ENCODE measurements around the gene NUDT21.

Gene NUDT21

DNA sequence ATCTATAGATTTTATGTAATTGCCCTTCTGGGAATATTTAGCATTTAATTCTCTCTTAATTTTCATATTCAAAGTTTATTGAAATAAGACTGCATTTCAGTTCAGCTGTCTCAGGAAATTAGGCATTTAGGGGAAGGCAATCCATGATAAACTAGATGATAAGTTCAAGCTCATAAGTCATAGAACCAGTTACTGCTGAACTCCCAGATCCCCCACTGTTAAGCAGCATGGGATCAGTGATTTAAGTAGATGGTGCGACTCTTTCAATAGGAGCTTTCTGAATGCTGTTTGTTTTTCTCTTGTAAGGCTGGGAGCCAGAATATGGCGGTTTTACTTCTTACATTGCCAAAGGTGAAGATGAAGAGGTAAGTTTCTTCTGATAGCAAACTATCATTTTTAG, 24.1 kb upstream of the NUDT21 start:
- Histone ChIP-seq H3K36me3 (ENCODE audit: insufficient read depth, low read length) (peaks cover 73% of the 10 kb centered on the region; the same call in 1 of the 2 replicates), H3K9me2 (replicated peaks; ENCODE audit: low read depth, low read length) (no peaks in the 10 kb centered on the region), H3K9me3 (ENCODE audit: insufficient read depth, low read depth, low read length) (no peaks in the 10 kb centered on the region), H3K79me2 (ENCODE audit: insufficient read depth, low read length) (no peaks in the 10 kb centered on the region), H3K27me3 (ENCODE audit: insufficient read depth, low read length, poor library complexity, severe bottlenecking) (no peaks in the 10 kb centered on the region), H2AFZ (ENCODE audit: low read length) (no peak overlapping the region), H3K4me1 (ENCODE audit: insufficient read depth, low read length, poor library complexity, severe bottlenecking) (peaks cover 4% of the 10 kb centered on the region), H4K20me1 (ENCODE audit: insufficient read depth, low read length, poor library complexity, severe bottlenecking) (no peaks in the 10 kb centered on the region), H3K4me3 (ENCODE audit: low read length, poor library complexity, severe bottlenecking) (no peak overlapping the region), H3K4me2 (ENCODE audit: low read depth, low read length, poor library complexity, severe bottlenecking) (no peak overlapping the region), H3F3A (ENCODE audit: low read depth) (no peaks in the 10 kb centered on the region), H3K9ac (ENCODE audit: low read depth, low read length, poor library complexity, severe bottlenecking) (no peak overlapping the region)
- TF ChIP-seq, protein P1, sequence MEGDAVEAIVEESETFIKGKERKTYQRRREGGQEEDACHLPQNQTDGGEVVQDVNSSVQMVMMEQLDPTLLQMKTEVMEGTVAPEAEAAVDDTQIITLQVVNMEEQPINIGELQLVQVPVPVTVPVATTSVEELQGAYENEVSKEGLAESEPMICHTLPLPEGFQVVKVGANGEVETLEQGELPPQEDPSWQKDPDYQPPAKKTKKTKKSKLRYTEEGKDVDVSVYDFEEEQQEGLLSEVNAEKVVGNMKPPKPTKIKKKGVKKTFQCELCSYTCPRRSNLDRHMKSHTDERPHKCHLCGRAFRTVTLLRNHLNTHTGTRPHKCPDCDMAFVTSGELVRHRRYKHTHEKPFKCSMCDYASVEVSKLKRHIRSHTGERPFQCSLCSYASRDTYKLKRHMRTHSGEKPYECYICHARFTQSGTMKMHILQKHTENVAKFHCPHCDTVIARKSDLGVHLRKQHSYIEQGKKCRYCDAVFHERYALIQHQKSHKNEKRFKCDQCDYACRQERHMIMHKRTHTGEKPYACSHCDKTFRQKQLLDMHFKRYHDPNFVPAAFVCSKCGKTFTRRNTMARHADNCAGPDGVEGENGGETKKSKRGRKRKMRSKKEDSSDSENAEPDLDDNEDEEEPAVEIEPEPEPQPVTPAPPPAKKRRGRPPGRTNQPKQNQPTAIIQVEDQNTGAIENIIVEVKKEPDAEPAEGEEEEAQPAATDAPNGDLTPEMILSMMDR (conservative IDR thresholded peaks at IDR 0.05; ENCODE audit: low read length) = no peak
- TF ChIP-seq EZH2phosphoT487 (IDR thresholded peaks at IDR 0.05; ENCODE audit: borderline replicate concordance) = no peak

DNA sequence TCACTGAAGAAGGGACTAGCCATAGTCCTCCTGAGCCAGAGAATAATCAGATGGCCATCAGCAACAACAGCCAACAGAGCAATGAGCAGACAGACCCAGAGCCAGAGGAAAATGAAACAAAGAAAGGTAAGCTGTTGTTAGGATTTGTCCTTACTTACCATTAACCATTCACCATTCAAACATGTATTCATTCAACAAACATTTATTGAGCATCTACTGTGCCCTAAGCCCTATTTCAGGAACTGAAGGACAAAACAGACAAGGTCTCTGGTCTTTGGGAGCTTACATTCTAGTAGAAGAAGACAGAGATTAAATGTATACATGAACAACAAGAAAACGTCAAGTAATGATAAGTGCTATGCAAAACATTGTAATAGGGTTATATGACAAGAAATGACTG, 19.5 kb upstream of the NUDT21 start:
- Histone ChIP-seq H3K4me1 (ENCODE audit: insufficient read depth, low read length, poor library complexity, severe bottlenecking) (peaks cover 3% of the 10 kb centered on the region), H3K4me2 (ENCODE audit: low read depth, low read length, poor library complexity, severe bottlenecking) (no peak overlapping the region), H3K4me3 (ENCODE audit: low read length, poor library complexity, severe bottlenecking) (no peak overlapping the region), H3K9ac (ENCODE audit: low read depth, low read length, poor library complexity, severe bottlenecking) (no peak overlapping the region), H4K20me1 (ENCODE audit: insufficient read depth, low read length, poor library complexity, severe bottlenecking) (no peaks in the 10 kb centered on the region), H3K9me3 (ENCODE audit: insufficient read depth, low read depth, low read length) (no peaks in the 10 kb centered on the region), H3K27me3 (ENCODE audit: insufficient read depth, low read length, poor library complexity, severe bottlenecking) (no peaks in the 10 kb centered on the region), H3K36me3 (ENCODE audit: insufficient read depth, low read length) (peaks cover 80% of the 10 kb centered on the region; the same call in 1 of the 2 replicates), H2AFZ (ENCODE audit: low read length) (no peak overlapping the region), H3K79me2 (ENCODE audit: insufficient read depth, low read length) (no peaks in the 10 kb centered on the region), H3F3A (ENCODE audit: low read depth) (no peaks in the 10 kb centered on the region), H3K9me2 (replicated peaks; ENCODE audit: low read depth, low read length) (no peaks in the 10 kb centered on the region)
- TF ChIP-seq, protein P1 (conservative IDR thresholded peaks at IDR 0.05; ENCODE audit: low read length) = no peak
- TF ChIP-seq EZH2phosphoT487 (IDR thresholded peaks at IDR 0.05; ENCODE audit: borderline replicate concordance) = no peak

DNA sequence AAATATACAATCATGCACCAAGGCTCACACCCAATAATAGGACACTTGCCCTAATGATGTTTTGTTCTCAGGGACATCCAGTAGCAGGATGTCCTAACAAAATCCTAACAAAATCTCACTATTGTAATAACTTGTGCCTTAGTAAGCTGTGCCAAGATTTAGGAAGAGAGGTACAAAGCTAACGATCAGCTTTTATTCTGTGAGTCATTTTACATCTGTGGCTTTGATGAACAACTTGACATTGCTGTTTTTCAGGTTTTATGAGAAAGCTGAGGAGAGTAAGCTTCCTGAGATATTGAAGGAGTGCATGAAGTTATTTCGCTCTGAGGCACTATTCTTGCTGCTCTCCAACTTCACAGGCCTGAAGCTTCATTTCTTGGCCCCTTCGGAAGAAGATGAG, 19.1 kb upstream of the NUDT21 start:
- H4K20me1 ChIP-seq (ENCODE audit: insufficient read depth, low read length, poor library complexity, severe bottlenecking) = no peaks in the 10 kb centered on the region
- no peak overlapping the region for H2AFZ ChIP-seq (ENCODE audit: low read length)
- TF ChIP-seq, protein P1 (conservative IDR thresholded peaks at IDR 0.05; ENCODE audit: low read length) = no peak
- no peak for TF ChIP-seq EZH2phosphoT487 (IDR thresholded peaks at IDR 0.05; ENCODE audit: borderline replicate concordance)
- H3K79me2 ChIP-seq (ENCODE audit: insufficient read depth, low read length) = no peaks in the 10 kb centered on the region
- no peak overlapping the region for H3K4me2 ChIP-seq (ENCODE audit: low read depth, low read length, poor library complexity, severe bottlenecking)
- no peak overlapping the region for H3K4me3 ChIP-seq (ENCODE audit: low read length, poor library complexity, severe bottlenecking)
- H3K36me3 ChIP-seq (ENCODE audit: insufficient read depth, low read length) = peaks cover 75% of the 10 kb centered on the region; the same call in 1 of the 2 replicates
- no peaks in the 10 kb centered on the region for H3K27me3 ChIP-seq (ENCODE audit: insufficient read depth, low read length, poor library complexity, severe bottlenecking)
- H3K9me3 ChIP-seq (ENCODE audit: insufficient read depth, low read depth, low read length) = no peaks in the 10 kb centered on the region
- H3K4me1 ChIP-seq (ENCODE audit: insufficient read depth, low read length, poor library complexity, severe bottlenecking) = peaks cover 3% of the 10 kb centered on the region
- H3K9me2 ChIP-seq (replicated peaks; ENCODE audit: low read depth, low read length) = no peaks in the 10 kb centered on the region
- no peak overlapping the region for H3K9ac ChIP-seq (ENCODE audit: low read depth, low read length, poor library complexity, severe bottlenecking)
- no peaks in the 10 kb centered on the region for H3F3A ChIP-seq (ENCODE audit: low read depth)

Measured in Loucy (cell line).